Measurements from ENCODE around the gene TMEM220.
"Not testable (repeated sequence)": the region's sequence is repeated elsewhere in the genome, so short reads cannot be mapped to it uniquely, and the experiment has no call there.

Gene TMEM220

DNA sequence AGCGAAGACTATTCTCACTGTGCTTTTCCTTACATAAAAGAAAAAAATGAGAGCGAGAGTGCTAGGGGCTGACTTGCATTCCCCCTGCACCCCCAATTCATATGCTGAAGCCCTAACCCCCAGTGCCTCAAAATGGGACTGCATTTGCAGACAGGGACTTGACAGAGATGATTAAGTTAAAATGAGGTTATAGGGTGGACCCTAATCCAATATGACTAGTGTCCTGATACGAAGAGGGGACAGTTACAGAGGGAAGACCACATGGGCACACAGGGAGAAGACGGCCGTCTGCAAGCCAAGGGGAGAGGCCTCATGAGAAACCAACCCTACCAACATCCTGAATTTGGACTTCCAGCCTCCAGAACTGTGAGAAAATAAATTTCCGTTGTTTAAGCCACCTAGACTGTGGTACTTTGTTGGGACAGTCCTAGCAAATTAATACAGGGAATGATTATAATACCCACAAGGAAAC, 1.6 kb upstream of the TMEM220 start:
- TF ChIP-seq, protein P1, sequence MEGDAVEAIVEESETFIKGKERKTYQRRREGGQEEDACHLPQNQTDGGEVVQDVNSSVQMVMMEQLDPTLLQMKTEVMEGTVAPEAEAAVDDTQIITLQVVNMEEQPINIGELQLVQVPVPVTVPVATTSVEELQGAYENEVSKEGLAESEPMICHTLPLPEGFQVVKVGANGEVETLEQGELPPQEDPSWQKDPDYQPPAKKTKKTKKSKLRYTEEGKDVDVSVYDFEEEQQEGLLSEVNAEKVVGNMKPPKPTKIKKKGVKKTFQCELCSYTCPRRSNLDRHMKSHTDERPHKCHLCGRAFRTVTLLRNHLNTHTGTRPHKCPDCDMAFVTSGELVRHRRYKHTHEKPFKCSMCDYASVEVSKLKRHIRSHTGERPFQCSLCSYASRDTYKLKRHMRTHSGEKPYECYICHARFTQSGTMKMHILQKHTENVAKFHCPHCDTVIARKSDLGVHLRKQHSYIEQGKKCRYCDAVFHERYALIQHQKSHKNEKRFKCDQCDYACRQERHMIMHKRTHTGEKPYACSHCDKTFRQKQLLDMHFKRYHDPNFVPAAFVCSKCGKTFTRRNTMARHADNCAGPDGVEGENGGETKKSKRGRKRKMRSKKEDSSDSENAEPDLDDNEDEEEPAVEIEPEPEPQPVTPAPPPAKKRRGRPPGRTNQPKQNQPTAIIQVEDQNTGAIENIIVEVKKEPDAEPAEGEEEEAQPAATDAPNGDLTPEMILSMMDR (IDR thresholded peaks at IDR 0.05; ENCODE audit: insufficient read depth, missing control alignments), result no peak
- DNase-seq (ENCODE audit: insufficient read length, low spot score) (no peak), FAIRE-seq (no peak)

DNA sequence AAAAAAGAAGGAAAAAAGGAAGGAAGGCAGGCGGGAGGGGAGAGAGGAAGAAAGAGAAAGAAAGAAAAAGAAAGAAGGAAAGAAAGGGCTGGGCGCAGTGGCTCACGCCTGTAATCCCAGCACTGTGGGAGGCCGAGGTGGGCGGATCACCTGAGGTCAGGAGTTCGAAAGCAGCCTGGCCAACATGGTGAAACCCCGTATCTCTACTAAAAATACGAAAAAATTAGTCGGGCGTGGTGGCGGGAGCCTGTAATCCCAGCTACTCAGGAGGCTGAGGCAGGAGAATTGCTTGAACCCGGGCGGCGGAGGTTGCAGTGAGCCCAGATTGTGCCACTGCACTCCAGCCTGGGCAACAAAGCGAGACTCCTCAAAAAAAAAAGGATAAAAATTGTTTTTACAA, 424 bp upstream of the TMEM220 start:
- not testable (repeated sequence) for DNase-seq (ENCODE audit: insufficient read length, low spot score); FAIRE-seq

DNA sequence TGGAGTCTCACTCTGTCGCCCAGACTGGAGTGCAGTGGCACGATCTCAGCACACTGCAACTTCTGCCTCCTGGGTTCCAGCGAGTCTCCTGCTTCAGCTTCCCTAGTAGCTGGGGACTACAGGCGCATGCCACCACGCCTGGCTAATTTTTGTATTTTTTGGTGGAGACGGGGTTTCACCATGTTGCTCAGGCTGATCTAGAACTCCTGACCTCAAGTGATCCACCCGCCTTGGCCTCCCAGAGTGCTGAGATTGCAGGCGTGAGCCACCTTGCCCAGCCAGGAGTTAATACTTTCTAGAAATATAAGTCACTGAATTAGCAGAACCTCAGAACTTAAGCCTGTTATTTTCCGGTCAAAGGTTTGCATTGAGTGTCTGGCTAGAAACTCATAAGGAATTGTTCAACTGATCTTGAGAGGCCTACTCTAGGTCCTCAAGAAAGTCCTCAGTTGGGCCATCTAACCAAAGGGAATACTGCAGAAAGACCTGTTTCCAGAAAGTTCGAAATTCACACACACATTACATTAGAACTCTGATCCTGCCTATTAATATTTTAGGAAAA, 1.4 kb downstream of the TMEM220 start:
- FAIRE-seq (no peak), DNase-seq (ENCODE audit: insufficient read length, low spot score) (no peak)
- TF ChIP-seq, protein P1 (IDR thresholded peaks at IDR 0.05; ENCODE audit: insufficient read depth, missing control alignments), result no peak

DNA sequence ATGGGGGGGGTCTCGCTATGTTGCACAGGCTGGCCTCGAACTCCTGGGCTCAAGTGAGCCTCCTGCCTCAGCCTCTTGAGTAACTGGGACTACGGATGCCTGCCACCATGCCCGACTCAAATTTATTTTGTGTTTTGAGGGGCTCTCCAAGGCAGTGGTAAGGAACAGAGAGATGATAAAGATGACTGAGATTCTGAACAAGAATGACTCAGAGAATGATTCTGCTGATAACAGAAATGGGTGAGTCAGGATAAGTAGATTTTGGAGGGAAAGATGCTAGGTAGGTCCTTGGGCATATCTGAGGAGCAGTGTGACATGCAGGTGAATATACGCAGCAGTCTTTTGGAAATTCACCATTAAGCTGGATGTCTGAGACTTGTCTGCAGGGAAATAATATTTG, 2.6 kb downstream of the TMEM220 start:
- no peak for FAIRE-seq
- TF ChIP-seq, protein P1 (IDR thresholded peaks at IDR 0.05; ENCODE audit: insufficient read depth, missing control alignments), result no peak
- no peak for DNase-seq (ENCODE audit: insufficient read length, low spot score)

- no peak for FAIRE-seq
- DNase-seq (ENCODE audit: insufficient read length, low spot score), result no peak
- TF ChIP-seq, protein P1 (IDR thresholded peaks at IDR 0.05; ENCODE audit: insufficient read depth, missing control alignments), result no peak
These were observed 3.6 kb downstream of the TMEM220 start for GRCh38 chr17:10726196-10726595.

- FAIRE-seq (no peak), DNase-seq (ENCODE audit: insufficient read length, low spot score) (no peak)
- TF ChIP-seq, protein P1 (IDR thresholded peaks at IDR 0.05; ENCODE audit: insufficient read depth, missing control alignments), result no peak
These were observed 4.6 kb downstream of the TMEM220 start for GRCh38 chr17:10725262-10725661.

DNA sequence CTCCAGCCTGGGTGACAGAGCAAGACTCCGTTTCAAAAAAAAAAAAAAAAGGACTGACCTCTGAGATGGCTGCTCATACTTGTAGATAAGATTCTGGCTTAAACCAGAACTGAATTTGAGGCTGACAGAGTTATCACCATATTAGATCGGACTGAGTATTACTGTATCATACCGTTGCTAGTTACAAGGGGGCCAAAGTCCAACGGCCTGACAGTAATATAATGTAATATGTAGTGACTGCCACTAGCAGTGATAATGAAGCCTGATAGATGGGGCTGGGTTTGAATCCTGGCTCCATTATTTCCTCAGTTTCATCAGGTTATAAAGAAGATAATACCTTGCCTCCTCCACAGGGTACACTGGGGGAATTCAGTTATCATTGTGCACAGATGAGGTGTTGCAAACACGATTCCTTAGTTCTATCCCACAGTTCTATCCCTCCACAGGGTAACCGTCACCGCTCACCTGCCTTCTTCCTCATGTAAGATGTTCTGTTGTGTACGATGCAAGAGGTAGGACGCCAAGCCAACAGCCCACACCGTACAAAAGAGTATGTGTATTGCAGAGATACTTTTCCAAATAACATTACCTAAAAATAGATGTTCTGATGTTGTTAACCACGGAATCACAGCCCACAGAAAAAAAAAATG, 5.2 kb downstream of the TMEM220 start:
- no peak for DNase-seq (ENCODE audit: insufficient read length, low spot score)
- TF ChIP-seq, protein P1 (IDR thresholded peaks at IDR 0.05; ENCODE audit: insufficient read depth, missing control alignments), result no peak
- no peak for FAIRE-seq
